ENCODE data around the gene FOXM1. TPM values are rescaled to one million over a fixed set of nuclear protein-coding genes. Genes with fewer than 3 reads are reported as not detected.

The FOXM1 gene
- total and polyA plus RNA-seq, 2 donors from 2014 or later, result 1.3 TPM

- H3K9ac ChIP-seq (ENCODE audit: low read length in 3 of 3), result no peak overlapping the region
- DNase-seq, result no peak
- no peaks in the 10 kb centered on the region for H3K4me1 ChIP-seq (ENCODE audit: control insufficient read depth in 2 of 3, insufficient read depth in 2 of 3, low read depth in 1 of 3, low read length in 3 of 3)
- no peaks in the 10 kb centered on the region for H3K9me3 ChIP-seq (ENCODE audit: control insufficient read depth in 2 of 3, insufficient read depth in 1 of 3, low read length in 3 of 3)
- TF ChIP-seq CTCF (IDR thresholded peaks at IDR 0.05; ENCODE audit: borderline replicate concordance, extremely low read depth, insufficient read depth), result no peak
- H3K27ac ChIP-seq (ENCODE audit: low read depth in 2 of 2, low read length in 2 of 2), result no peak overlapping the region
- intact Hi-C loops (cut with DNase I), result no loop called here
- peaks cover 2 to 10% (median 6%) of the 10 kb centered on the region in 3 donors for H3K36me3 ChIP-seq (ENCODE audit: control insufficient read depth in 2 of 3, insufficient read depth in 3 of 3, low read length in 3 of 3)
- no peak for FAIRE-seq
- H3K27me3 ChIP-seq (ENCODE audit: control insufficient read depth, insufficient read depth, low read length), result no peaks in the 10 kb centered on the region
- no peak overlapping the region for H3K4me3 ChIP-seq (ENCODE audit: low read length in 3 of 3)
These were observed 35.2 kb upstream of the FOXM1 start for GRCh38 chr12:2912216-2912575.

GRCh38 chr12:2904260-2904659 lies 27.3 kb upstream of the FOXM1 start:
- FAIRE-seq, result no peak
- H3K27me3 ChIP-seq (ENCODE audit: control insufficient read depth, insufficient read depth, low read length), result no peaks in the 10 kb centered on the region
- TF ChIP-seq CTCF (IDR thresholded peaks at IDR 0.05; ENCODE audit: borderline replicate concordance, extremely low read depth, insufficient read depth), result no peak
- no peaks in the 10 kb centered on the region for H3K9me3 ChIP-seq (ENCODE audit: control insufficient read depth in 2 of 3, insufficient read depth in 1 of 3, low read length in 3 of 3)
- no peak overlapping the region for H3K4me3 ChIP-seq (ENCODE audit: low read length in 3 of 3)
- no peak overlapping the region for H3K9ac ChIP-seq (ENCODE audit: low read length in 3 of 3)
- intact Hi-C loops (cut with DNase I), result no loop called here
- peaks cover 0 to 6% (median 5%) of the 10 kb centered on the region in 3 donors for H3K4me1 ChIP-seq (ENCODE audit: control insufficient read depth in 2 of 3, insufficient read depth in 2 of 3, low read depth in 1 of 3, low read length in 3 of 3)
- peak in 3 of 5 donors; percentile 14 to 31 (median 16) for DNase-seq
- H3K36me3 ChIP-seq (ENCODE audit: control insufficient read depth in 2 of 3, insufficient read depth in 3 of 3, low read length in 3 of 3), result no peaks in the 10 kb centered on the region
- H3K27ac ChIP-seq (ENCODE audit: low read depth in 2 of 2, low read length in 2 of 2), result no peak overlapping the region

- Histone ChIP-seq H3K4me1 (ENCODE audit: control insufficient read depth in 2 of 3, insufficient read depth in 2 of 3, low read depth in 1 of 3, low read length in 3 of 3) (peaks cover 0 to 6% (median 5%) of the 10 kb centered on the region in 3 donors), H3K27ac (ENCODE audit: low read depth in 2 of 2, low read length in 2 of 2) (no peak overlapping the region), H3K36me3 (ENCODE audit: control insufficient read depth in 2 of 3, insufficient read depth in 3 of 3, low read length in 3 of 3) (no peaks in the 10 kb centered on the region), H3K27me3 (ENCODE audit: control insufficient read depth, insufficient read depth, low read length) (no peaks in the 10 kb centered on the region), H3K4me3 (ENCODE audit: low read length in 3 of 3) (no peak overlapping the region), H3K9me3 (ENCODE audit: control insufficient read depth in 2 of 3, insufficient read depth in 1 of 3, low read length in 3 of 3) (no peaks in the 10 kb centered on the region), H3K9ac (ENCODE audit: low read length in 3 of 3) (no peak overlapping the region)
- no peak for TF ChIP-seq CTCF (IDR thresholded peaks at IDR 0.05; ENCODE audit: borderline replicate concordance, extremely low read depth, insufficient read depth)
- intact Hi-C loops (cut with DNase I), result no loop called here
- DNase-seq (no peak), FAIRE-seq (no peak)
These were observed 25.4 kb upstream of the FOXM1 start for GRCh38 chr12:2902272-2902880.

- no peak for TF ChIP-seq CTCF (IDR thresholded peaks at IDR 0.05; ENCODE audit: borderline replicate concordance, extremely low read depth, insufficient read depth)
- Histone ChIP-seq H3K27me3 (ENCODE audit: control insufficient read depth, insufficient read depth, low read length) (no peaks in the 10 kb centered on the region), H3K4me1 (ENCODE audit: control insufficient read depth in 2 of 3, insufficient read depth in 2 of 3, low read depth in 1 of 3, low read length in 3 of 3) (peaks cover 0 to 7% (median 6%) of the 10 kb centered on the region in 3 donors), H3K4me3 (ENCODE audit: low read length in 3 of 3) (no peak overlapping the region), H3K9me3 (ENCODE audit: control insufficient read depth in 2 of 3, insufficient read depth in 1 of 3, low read length in 3 of 3) (no peaks in the 10 kb centered on the region), H3K36me3 (ENCODE audit: control insufficient read depth in 2 of 3, insufficient read depth in 3 of 3, low read length in 3 of 3) (no peaks in the 10 kb centered on the region), H3K27ac (ENCODE audit: low read depth in 2 of 2, low read length in 2 of 2) (no peak overlapping the region), H3K9ac (ENCODE audit: low read length in 3 of 3) (no peak overlapping the region)
- FAIRE-seq, result no peak
- intact Hi-C loops (cut with DNase I), result no loop called here
- no peak for DNase-seq
These were observed 23.7 kb upstream of the FOXM1 start for GRCh38 chr12:2900642-2901041.
